IMR-90 (cell line): ENCODE data around the gene TM4SF5.

Experiments
- CEBPB ChIP-seq: IDR thresholded peaks from 2 replicates; pipeline ENCODE4 v1.6.1; 2012; ENCODE audit warnings: low read depth, low read length, improper control_type of control experiment
- CTCF ChIP-seq: conservative IDR thresholded peaks from 2 replicates; pipeline ENCODE4 v1.5.1; 2012; ENCODE audit warnings: mild to moderate bottlenecking, low read depth, low read length, improper control_type of control experiment
- MXI1 ChIP-seq: IDR thresholded peaks from 2 replicates; pipeline ENCODE4 v1.6.1; 2012; ENCODE audit warnings: low read depth, mild to moderate bottlenecking, low read length, moderate library complexity, borderline replicate concordance
- POLR2A ChIP-seq: IDR thresholded peaks from 2 replicates; pipeline ENCODE4 v1.6.1; 2012; ENCODE audit warnings: mild to moderate bottlenecking, low read depth, low read length
- RCOR1 ChIP-seq: IDR thresholded peaks from 2 replicates; pipeline ENCODE4 v1.6.1; 2012; ENCODE audit warnings: mild to moderate bottlenecking, low read length, improper control_type of control experiment; ENCODE audit not compliant: insufficient replicate concordance

GRCh38 chr17:4769628-4770027, 2.1 kb upstream of the TM4SF5 start:
- TF ChIP-seq CTCF (no peak), POLR2A (no peak), CEBPB (no peak), MXI1 (no peak), RCOR1 (no peak)
